CD1c-positive myeloid dendritic cell (primary cell): ENCODE results near the gene SLC1A7.

Source experiments
- DNase-seq: peaks from one replicate; pipeline ENCODE4 v3.0.0-alpha.2; 2016; ENCODE audit errors: extremely low spot score

SLC1A7 gene

DNA sequence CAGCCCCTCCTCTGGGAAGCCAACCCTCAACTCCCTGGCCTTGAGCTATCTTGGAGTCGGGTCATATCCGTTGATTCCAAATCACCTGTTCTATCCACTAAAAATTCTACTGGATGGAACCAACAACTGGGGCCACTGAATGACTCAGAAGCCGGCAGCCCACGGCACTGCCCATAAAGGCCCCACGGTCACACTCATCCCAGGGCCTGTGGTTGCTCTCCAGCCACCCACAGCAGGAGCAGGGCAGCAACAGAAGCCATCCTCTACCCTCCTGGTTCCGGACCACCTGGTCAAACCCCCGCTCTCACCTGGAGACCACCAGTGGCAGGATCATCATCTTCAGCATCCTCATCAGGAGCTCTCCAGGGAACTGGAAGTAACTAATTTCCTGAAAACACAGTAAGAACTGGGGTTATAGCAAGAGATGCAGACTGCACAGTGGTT lies 8.4 kb downstream of the SLC1A7 start:
- DNase-seq = no peak

GRCh38 chr1:53133261-53134041 lies 9.0 kb downstream of the SLC1A7 start:
- no peak for DNase-seq

GRCh38 chr1:53132176-53132575 lies 10.3 kb downstream of the SLC1A7 start:
- DNase-seq = no peak

- DNase-seq = no peak
These were observed 10.9 kb downstream of the SLC1A7 start for GRCh38 chr1:53131590-53131938.

DNA sequence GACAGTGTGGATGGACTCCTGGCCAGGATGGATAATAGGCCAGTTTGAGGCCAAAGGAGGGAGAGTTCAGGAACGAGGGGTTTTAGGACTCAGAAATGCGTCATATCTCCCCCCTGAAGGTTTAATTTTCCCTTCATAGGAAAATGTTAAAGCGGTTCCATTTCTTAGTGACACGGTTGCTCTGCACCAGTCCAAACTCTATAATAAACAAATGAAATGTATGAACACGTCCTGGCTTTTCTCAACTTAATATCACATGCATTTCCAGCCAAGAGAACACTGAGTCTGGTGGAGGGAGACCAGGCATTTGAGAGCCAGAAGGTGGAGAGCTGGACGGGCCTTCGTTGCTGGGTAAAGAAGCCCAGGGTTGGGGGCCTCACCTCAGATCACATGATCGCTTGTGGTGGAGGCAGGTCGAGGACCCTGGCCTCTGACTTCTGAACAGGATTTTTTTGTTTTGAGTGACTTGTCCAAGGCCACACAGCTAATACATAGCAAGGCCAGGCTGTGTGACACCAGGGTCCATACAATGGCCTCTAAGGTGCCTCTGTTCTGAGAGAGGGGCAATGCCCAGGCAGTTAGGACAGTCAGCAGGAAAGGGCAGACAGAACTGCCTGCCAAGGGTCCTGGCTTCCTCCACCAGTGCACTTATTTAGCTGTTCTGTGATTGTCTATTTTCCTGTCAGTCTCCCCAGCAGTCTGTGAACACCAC lies 11.4 kb downstream of the SLC1A7 start:
- no peak for DNase-seq

DNA sequence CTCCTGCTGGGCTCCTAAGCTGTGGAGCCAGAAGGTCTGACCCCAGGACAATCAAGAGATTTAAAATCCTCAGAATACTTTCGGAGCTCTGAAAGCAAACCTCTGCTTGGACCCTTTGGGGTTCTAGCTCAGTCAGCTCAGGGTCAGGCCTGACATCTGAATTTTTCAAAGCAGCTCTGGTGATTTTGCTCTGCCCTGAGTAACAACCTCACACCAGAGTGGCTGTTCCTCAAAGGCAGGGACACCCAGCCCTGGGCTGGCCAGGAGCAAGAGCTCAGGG lies 11.9 kb downstream of the SLC1A7 start:
- no peak for DNase-seq

GRCh38 chr1:53129891-53130597 lies 12.4 kb downstream of the SLC1A7 start:
- DNase-seq = no peak

- DNase-seq = no peak
These were observed 14.0 kb downstream of the SLC1A7 start for GRCh38 chr1:53128401-53128800.

DNA sequence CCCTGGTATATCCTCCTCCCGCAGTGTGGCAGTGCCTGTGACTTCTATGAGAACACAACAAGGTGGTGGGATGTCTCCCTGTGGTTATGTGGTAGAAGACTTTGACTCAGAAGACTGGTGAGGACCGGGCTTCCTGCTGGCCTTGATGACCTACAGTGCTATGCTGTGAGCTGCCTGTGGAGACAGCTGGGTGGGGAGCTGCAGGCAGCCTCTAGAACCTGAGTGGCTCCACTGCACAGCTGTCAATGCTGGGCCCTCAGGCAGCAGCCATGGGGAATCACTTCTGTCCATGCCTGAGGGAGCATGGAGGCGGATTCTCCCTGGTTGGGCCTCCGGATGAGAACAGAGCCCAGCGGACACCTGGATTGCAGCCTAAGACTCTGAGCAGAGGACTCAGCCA lies 14.9 kb downstream of the SLC1A7 start:
- DNase-seq = no peak

GRCh38 chr1:53126495-53126894 lies 15.9 kb downstream of the SLC1A7 start:
- no peak for DNase-seq

DNA sequence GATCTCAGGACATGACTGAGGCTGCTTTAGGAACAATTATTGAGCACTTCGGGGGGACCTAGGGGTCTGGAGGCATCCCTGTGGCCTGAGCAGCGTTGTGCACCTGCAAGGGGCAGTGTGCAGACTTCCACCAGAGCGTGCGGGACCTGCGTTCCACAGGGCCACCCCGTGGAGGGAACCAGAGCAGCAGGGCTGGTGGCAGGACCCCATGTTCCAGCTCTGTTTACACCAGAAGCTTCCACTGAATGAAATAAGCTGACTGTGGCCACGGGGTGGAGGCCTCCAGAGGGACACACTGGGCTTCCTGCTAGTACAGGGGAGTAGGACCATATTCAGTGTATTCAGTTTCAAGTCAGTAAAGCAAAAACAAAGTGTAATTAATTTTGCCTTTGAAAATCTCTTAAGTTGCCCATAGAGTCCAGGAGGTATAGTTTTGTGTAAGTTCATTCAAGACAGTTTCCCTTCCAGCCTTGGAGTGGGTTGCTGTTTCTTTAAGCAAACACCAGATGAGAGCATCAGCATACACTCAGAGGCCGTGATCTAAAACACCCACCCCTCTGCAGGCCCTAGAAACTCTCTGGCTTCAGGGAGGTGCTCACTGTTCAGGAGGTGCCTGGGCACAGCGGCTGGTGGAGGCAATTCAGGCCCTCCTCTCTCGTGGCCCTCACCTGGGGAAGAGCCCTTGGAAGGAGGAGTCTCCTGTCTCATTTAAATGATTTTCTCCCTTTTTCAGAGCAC lies 16.6 kb downstream of the SLC1A7 start:
- no peak for DNase-seq

DNA sequence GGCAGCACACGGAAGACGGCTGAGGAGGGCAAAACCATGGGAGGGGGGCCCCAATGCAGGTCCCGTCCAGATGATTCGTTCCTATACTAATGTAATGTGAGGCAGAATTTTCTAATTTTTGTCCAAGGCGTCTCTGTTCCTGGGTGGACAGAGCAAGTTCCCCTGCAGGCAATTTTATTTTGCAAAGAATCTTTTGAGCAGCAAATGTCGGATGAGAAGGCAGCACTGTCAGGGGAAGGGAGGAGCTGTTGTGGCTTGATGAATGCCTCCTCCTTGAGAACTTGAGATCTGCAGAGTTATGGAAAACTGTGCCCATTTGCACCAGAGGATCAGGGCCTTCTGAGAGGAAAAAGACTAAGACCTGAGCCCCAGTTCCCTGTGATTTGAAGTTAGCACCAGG lies 17.3 kb downstream of the SLC1A7 start:
- no peak for DNase-seq

GRCh38 chr1:53123453-53124140 lies 18.8 kb downstream of the SLC1A7 start:
- DNase-seq = no peak

DNA sequence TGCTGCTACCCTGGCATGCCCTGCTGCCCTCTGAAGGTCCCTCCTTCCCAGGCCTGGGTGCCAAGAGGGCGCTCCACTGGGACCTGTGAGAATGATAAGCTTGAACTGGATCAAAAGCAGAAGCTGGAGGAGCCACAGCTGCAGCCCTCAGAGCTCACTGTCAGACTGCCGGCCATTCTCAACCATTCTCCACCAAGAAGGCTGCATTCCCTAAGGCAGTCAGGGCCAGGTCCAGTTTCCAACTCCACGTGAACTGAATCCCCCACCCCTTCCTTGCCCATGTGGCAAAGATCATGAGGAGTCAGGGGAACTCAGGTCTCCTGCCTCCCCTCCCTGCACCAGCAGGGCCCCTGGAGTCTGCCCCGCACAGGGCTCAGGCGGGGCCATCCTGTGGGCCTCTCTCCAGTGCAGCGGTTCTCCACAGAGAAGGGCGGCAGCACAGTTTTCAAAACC lies 19.5 kb downstream of the SLC1A7 start:
- no peak for DNase-seq

DNA sequence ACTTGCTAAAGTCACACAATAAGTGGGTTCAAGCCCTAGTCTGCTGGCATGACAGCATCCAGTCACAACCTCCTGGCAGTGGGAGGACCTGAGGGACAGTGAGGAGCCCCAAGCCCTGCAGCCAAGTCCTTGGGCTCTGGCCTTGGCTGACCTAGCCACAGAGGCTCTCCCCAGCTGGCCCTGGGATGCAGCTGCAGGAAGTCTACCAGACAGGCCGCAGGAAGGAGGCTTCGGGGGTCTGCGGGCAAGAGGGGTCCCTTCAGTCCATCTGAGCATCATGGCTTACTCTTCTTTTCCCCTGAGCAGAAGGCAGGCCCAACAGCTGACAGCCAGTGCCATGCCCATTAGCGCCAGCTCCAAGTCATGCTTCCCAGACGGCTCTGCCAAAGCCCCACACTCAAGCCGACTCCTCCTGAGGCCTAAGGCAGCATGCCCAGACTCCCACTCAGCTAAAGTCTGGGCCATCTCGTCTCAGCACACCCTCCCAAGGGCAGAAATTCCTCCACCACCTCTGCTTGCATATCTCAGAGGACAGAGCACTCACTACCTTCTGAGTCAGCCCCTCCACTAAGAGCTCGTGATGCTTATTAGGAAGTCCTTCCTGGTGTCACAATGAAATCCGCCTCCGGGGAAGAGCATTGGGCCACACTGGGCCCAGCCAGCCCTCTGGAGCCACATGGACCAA lies 20.1 kb downstream of the SLC1A7 start:
- no peak for DNase-seq

DNA sequence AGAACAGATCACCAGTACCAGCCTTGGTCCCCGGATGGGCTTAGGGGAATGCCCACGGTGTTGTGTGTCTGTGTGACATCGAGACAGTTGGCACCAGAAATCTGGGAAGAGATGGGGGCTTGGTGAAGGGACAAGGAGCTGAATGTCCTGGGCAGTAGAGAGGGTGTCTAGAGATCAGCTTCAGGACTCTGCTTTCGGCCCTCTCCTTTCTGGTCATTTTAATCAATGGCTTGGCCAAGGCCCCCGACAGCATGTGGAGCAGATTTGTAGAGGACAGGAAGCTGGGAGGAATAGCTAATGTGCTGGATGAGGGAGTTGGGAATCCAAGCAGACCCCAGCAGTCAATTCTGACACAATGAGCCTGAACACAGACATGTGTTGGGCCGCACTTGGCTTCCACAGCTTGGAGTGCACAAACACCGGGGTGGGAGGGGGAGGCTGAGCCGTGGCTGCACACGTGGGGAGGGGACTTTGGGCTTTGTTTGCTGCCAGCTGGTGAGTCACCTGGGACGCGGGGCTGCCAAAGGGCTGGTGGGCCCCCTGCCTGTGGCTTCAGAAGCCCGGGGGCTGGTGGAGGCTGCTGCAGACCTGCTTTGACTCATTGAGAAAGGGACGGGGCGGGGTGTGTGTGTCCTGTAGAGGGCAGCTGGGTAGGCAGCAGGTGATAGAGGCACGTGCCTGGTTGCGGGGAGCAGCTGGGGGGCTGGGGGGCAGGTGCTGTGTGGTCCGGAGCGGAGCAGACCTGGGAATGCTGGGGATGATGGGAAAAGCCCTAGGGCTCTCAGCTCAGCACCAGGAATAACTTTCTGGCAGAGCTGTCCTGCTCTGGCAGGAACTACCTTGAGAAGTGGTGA lies 20.9 kb downstream of the SLC1A7 start:
- no peak for DNase-seq

DNA sequence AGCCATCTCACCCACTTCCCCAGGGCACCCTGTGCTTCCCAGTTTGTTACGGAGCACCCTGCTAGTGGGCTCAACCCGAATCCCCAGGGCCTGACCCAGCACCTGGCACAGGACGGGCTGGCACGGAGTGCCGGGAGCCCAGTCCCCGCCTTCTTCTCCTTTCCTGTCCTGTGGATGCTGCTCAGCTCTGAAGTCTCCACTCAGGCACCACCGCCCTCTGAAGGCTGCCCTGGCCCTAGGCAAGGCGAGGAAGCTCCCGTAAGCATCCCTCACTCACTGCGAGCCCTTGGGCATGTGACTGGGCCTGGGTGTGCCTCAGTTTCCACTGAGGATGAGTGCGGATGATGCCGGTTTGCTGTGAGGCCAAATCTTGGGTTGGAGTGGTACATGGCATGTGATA lies 21.8 kb downstream of the SLC1A7 start:
- no peak for DNase-seq

DNA sequence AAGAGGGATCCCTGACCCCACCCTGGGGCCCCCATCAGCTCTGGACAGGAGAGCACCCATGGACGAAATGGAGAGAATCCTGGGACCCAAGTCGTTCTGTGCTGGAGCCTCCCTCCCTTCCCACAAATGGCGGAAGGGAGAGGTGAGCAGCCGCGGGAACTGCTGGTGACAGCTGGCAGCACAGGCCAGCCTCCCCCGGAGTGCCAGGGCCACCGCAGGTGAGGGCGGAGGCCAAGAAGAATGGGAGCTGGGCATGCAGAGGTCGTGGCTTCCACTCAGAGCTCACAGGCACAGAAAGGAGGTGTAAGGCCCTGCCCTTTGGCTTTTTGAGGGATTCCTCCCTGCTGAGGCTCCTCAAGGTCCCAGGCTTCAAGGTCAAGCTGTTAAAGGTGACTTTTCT lies 24.6 kb downstream of the SLC1A7 start:
- no peak for DNase-seq

DNA sequence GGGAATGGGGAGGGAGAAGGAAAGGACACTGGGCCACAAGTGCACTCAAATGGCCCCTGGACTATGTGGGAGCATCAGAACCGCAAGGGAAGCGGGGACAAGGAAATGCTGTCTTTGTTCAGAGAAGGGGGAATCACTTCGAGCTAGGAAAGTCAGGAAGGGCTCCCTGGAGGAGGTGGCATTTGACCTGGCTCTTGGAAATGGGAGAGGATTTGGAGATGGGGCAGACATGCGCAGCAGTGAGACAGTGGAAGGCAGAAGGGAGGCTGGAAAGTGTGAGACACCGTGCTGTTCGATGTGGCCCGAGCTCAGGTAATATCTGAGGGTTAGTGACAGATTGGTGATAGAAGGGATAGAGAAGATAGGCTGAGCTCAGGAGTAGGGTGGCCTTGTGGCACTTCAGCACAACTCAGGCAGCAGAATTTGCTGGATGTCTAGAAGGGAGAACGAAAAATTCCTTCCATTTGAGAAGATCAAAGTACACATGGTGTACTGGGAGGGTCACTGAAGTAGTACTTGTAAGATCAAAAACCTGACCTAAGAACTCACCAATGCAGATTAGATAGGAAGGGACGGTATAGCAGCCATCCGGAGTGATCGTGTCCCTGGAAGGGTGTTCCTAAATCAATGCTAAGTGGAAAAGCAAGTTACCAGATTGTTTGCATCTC lies 25.4 kb downstream of the SLC1A7 start:
- no peak for DNase-seq
